CD14-positive monocyte (primary cell): Measurements from ENCODE around the gene ATP2A1. TPM values are rescaled to one million over a fixed set of nuclear protein-coding genes. Genes with fewer than 3 reads are reported as not detected.

Source experiments
- DNase-seq, 3 donors: peaks; one replicate each; pipeline ENCODE4 v3.0.0-alpha.2; 2011 to 2022
- H2AFZ ChIP-seq: 2 replicates; pipeline ENCODE4 v1.6.0; 2012; ENCODE audit warnings: mild to moderate bottlenecking, low read depth, low read length, inconsistent platforms; ENCODE audit not compliant: insufficient read depth, poor library complexity, severe bottlenecking
- H3K27ac ChIP-seq, 2 donors: 1 replicate in 1 of 2; 2 replicates in 1 of 2; pipeline ENCODE4 v1.5.1; 2012 to 2013; ENCODE audit warnings: low read length in 2 of 2, control low read depth in 1 of 2, inconsistent platforms in 1 of 2, low read depth in 1 of 2, mild to moderate bottlenecking in 1 of 2
- H3K27me3 ChIP-seq, 2 donors: one replicate each; pipeline versions ENCODE4 v1.6.0 to v1.6.1; 2011 to 2013; ENCODE audit warnings: low read length in 2 of 2; ENCODE audit not compliant: control insufficient read depth in 2 of 2, insufficient read depth in 2 of 2
- H3K36me3 ChIP-seq, 2 donors: replicated peaks in 1 of 2; 1 replicate in 1 of 2; 2 replicates in 1 of 2; pipeline versions ENCODE4 v1.5.1 to v1.6.1; 2012 to 2013; ENCODE audit warnings: low read length in 2 of 2, control low read depth in 1 of 2, inconsistent platforms in 1 of 2, mild to moderate bottlenecking in 1 of 2; ENCODE audit not compliant: insufficient read depth in 2 of 2, control insufficient read depth in 1 of 2
- H3K4me1 ChIP-seq, 2 donors: 1 replicate in 1 of 2; 2 replicates in 1 of 2; pipeline versions ENCODE4 v1.5.1 to v1.6.1; 2012 to 2013; ENCODE audit warnings: low read length in 2 of 2, control low read depth in 1 of 2, inconsistent platforms in 1 of 2, mild to moderate bottlenecking in 1 of 2, moderate library complexity in 1 of 2; ENCODE audit not compliant: insufficient read depth in 2 of 2, control insufficient read depth in 1 of 2
- H3K4me2 ChIP-seq: replicated peaks from 2 replicates; pipeline ENCODE3; 2012; ENCODE audit warnings: low read length, moderate library complexity, mild to moderate bottlenecking; ENCODE audit not compliant: poor library complexity, severe bottlenecking; ENCODE audit errors: extremely low read depth
- H3K4me3 ChIP-seq, 3 experiments: fragments of 200-600 bp in 1 of 3; sonication (generic) in 1 of 3; replicated peaks in 1 of 3; 1 replicate in 2 of 3; 2 replicates in 1 of 3; pipeline ENCODE4 v1.5.1; 2011 to 2013; ENCODE audit warnings: low read length in 3 of 3, mild to moderate bottlenecking in 3 of 3, control low read depth in 2 of 3, low read depth in 2 of 3, inconsistent platforms in 1 of 3, moderate library complexity in 1 of 3
- H3K79me2 ChIP-seq: 2 replicates; pipeline ENCODE4 v1.6.0; 2012; ENCODE audit warnings: mild to moderate bottlenecking, control low read depth, inconsistent platforms, low read length, moderate library complexity; ENCODE audit not compliant: insufficient read depth
- H3K9ac ChIP-seq: 2 replicates; pipeline ENCODE4 v1.6.0; 2017; ENCODE audit warnings: low read length, mild to moderate bottlenecking; ENCODE audit not compliant: insufficient read depth, poor library complexity, severe bottlenecking
- H3K9me3 ChIP-seq, 2 donors: replicated peaks in 1 of 2; 1 replicate in 1 of 2; 2 replicates in 1 of 2; pipeline versions ENCODE4 v1.5.1 to v1.6.1; 2012 to 2013; ENCODE audit warnings: low read length in 2 of 2, control low read depth in 1 of 2; ENCODE audit not compliant: control insufficient read depth in 1 of 2, insufficient read depth in 1 of 2
- H4K20me1 ChIP-seq: 2 replicates; pipeline ENCODE4 v1.6.0; 2012; ENCODE audit warnings: mild to moderate bottlenecking, low read length, control low read depth, moderate library complexity; ENCODE audit not compliant: insufficient read depth
- H3K27ac Mint-ChIP-seq, 7 donors: one replicate each; pipeline ENCODE4 v1.8.0; 2020; ENCODE audit warnings: mild to moderate bottlenecking in 7 of 7, mixed read lengths in 7 of 7, moderate library complexity in 6 of 7, inconsistent platforms in 2 of 7
- H3K27me3 Mint-ChIP-seq, 3 donors: one replicate each; pipeline ENCODE4 v1.8.0; 2021 to 2022; ENCODE audit warnings: low read depth in 3 of 3, mild to moderate bottlenecking in 3 of 3, mixed read lengths in 3 of 3, moderate library complexity in 3 of 3, inconsistent platforms in 1 of 3
- H3K36me3 Mint-ChIP-seq, 2 donors: one replicate each; pipeline ENCODE4 v1.8.0; 2020; ENCODE audit warnings: mixed read lengths in 2 of 2, inconsistent platforms in 1 of 2, mild to moderate bottlenecking in 1 of 2
- H3K4me1 Mint-ChIP-seq: one replicate; pipeline ENCODE4 v1.8.0; 2020; ENCODE audit warnings: mild to moderate bottlenecking, mixed read lengths
- H3K4me3 Mint-ChIP-seq, 2 donors: one replicate each; pipeline ENCODE4 v1.8.0; 2020; ENCODE audit warnings: mild to moderate bottlenecking in 2 of 2, mixed read lengths in 2 of 2, moderate library complexity in 1 of 2
- H3K9me3 Mint-ChIP-seq, 7 donors: one replicate each; pipeline ENCODE4 v1.8.0; 2020 to 2022; ENCODE audit warnings: mixed read lengths in 7 of 7, mild to moderate bottlenecking in 6 of 7, moderate library complexity in 6 of 7, inconsistent platforms in 2 of 7
- WGBS: methylation state at CpG from one replicate; pipeline ENCODE4 v1.1.5; 2013; ENCODE audit warnings: missing lambda C conversion rate; ENCODE audit not compliant: insufficient coverage; 5-methylcytosine and 5-hydroxymethylcytosine counted together
- intact Hi-C, 2 donors: fragments of 100-400 bp; cut with micrococcal nuclease; formaldehyde crosslinking; loops; one replicate each; pipeline versions ENCODE4 v1.15.0 to v1.15.1; 2023
- polyA plus RNA-seq, 3 donors: library from polyadenylated mRNA; depleted of rRNA in 1 of 3; unstranded in 2 of 3; stranded (reverse) in 1 of 3; fragments of 300-500 nt in 2 of 3; fragments of >200 nt in 1 of 3; fragmentation: Illumina TruSeq in 2 of 3; gene quantifications; 1 replicate in 2 of 3; 2 replicates in 1 of 3; pipeline ENCODE4 v1.2.3, GENCODE V29; 2012 to 2021
- TF ChIP-seq, protein P1 (sequence below): fragments of 200-600 bp; IDR thresholded peaks from one replicate; pipeline ENCODE4 v1.8.0; 2022; ENCODE audit warnings: antibody characterized with exemption, mild to moderate bottlenecking

ATP2A1 gene
- polyA plus RNA-seq, 3 donors: 0.57 TPM; not detected in 2

DNA sequence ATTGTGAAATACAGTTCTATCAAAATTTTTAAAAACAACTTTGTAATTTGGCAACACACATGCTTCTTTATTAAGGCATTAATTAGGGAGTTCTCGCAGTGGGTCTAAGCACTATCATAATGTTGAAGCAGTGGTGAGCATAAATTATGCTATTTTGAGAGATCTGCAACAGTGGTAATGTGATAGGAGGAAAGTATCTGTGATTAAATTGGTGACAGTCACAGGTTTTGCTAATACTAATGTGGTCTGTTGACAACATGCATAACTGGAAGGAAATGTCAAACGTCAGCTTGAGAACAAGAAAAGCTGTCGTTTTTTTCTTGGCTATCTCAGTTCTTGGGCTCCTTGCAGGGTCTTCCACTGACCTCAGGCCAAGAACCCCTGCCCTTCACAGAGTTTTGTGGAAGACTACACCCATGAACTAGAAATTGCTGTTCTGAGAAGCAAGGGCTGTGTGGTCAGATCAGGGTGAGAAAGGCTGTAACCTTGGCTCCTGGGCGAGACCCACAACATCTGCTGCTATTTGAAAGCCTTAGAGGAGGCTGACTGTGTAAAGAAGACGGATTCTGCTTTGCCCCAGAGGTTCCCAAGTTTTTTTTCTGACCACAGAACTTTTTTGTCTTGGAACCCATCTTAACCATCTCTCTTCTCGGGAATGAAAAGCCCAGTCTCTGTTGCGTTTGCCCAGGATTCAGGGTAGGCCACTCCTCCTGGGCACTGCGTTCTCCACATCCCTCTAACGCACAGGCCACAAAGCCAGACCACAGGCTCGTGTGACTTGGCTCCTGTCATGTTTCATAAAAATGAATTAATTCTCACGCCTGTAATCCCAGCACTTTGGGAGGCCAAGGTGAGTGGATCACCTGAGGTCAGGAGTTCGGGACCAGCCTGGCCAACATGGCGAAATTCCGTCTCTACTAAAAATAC is 13.9 kb downstream of the ATP2A1 start:
- no peak overlapping the region for H3K4me3 Mint-ChIP-seq
- WGBS: 59% methylated on average over 7 of the region's 14 CpGs
- DNase-seq: no peak

DNA sequence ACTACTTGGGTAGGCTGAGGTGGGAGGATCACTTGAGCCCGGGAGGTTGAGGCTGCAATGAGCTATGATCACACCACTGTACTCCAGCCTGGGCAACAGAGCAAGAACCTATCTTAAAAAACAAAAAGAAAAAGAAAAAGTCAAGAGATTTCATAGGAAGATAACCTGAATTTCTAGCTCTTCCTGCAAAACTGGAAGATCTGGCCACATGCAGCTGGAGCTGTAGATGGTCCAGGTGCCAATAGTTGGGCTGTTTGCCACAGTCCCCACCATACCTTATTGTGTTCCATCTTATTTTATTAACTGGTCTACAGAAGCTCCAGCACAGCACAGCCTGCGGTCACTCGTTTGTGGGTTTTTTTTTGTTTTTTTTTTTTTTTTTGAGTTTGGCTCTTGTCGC is 15.0 kb downstream of the ATP2A1 start:
- Histone ChIP-seq H3K9me3 (no peaks in the 10 kb centered on the region), H3K4me2 (no peak overlapping the region), H3K9ac (no peak overlapping the region), H3K27me3 (no peaks in the 10 kb centered on the region), H3K4me1 (no peaks in the 10 kb centered on the region), H3K79me2 (no peaks in the 10 kb centered on the region), H3K36me3 (no peaks in the 10 kb centered on the region), H3K27ac (no peak overlapping the region), H3K4me3 (no peak overlapping the region), H2AFZ (no peak overlapping the region), H4K20me1 (no peaks in the 10 kb centered on the region)
- H3K27ac Mint-ChIP-seq: no peak overlapping the region
- no peaks in the 10 kb centered on the region for H3K4me1 Mint-ChIP-seq
- TF ChIP-seq, protein P1, sequence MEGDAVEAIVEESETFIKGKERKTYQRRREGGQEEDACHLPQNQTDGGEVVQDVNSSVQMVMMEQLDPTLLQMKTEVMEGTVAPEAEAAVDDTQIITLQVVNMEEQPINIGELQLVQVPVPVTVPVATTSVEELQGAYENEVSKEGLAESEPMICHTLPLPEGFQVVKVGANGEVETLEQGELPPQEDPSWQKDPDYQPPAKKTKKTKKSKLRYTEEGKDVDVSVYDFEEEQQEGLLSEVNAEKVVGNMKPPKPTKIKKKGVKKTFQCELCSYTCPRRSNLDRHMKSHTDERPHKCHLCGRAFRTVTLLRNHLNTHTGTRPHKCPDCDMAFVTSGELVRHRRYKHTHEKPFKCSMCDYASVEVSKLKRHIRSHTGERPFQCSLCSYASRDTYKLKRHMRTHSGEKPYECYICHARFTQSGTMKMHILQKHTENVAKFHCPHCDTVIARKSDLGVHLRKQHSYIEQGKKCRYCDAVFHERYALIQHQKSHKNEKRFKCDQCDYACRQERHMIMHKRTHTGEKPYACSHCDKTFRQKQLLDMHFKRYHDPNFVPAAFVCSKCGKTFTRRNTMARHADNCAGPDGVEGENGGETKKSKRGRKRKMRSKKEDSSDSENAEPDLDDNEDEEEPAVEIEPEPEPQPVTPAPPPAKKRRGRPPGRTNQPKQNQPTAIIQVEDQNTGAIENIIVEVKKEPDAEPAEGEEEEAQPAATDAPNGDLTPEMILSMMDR: no peak
- no peaks in the 10 kb centered on the region for H3K36me3 Mint-ChIP-seq
- intact Hi-C loops: no loop called here
- no peaks in the 10 kb centered on the region for H3K9me3 Mint-ChIP-seq
- peaks cover 0 to 2% (median 1%) of the 10 kb centered on the region in 3 donors for H3K27me3 Mint-ChIP-seq
- no peak overlapping the region for H3K4me3 Mint-ChIP-seq
- WGBS: no CpG with 5 or more reads among the region's 4 CpGs
- no peak for DNase-seq

More for the DNA sequence above, 13.9 kb downstream of the ATP2A1 start:
- Histone ChIP-seq H4K20me1 (no peaks in the 10 kb centered on the region), H3K79me2 (no peaks in the 10 kb centered on the region), H3K9me3 (no peaks in the 10 kb centered on the region), H3K27me3 (no peaks in the 10 kb centered on the region), H3K9ac (no peak overlapping the region), H3K36me3 (no peaks in the 10 kb centered on the region), H3K27ac (no peak overlapping the region), H3K4me1 (no peaks in the 10 kb centered on the region), H2AFZ (no peak overlapping the region), H3K4me3 (no peak overlapping the region), H3K4me2 (no peak overlapping the region)
- Mint-ChIP-seq H3K36me3 (no peaks in the 10 kb centered on the region), H3K9me3 (no peaks in the 10 kb centered on the region), H3K4me1 (no peaks in the 10 kb centered on the region), H3K27ac (peak overlapping the region in 1 of 7 donors; percentile 20), H3K27me3 (peaks cover 0 to 2% (median 1%) of the 10 kb centered on the region in 3 donors)
- TF ChIP-seq, protein P1: no peak
- intact Hi-C loops: no loop called here
